NCI-H345 (cell line): ENCODE data around the gene FOXA3.

Experiments
- DNase-seq: peaks from one replicate; lab custom pipeline; 2025; lab: John Stamatoyannopoulos, UW

The FOXA3 gene

DNA sequence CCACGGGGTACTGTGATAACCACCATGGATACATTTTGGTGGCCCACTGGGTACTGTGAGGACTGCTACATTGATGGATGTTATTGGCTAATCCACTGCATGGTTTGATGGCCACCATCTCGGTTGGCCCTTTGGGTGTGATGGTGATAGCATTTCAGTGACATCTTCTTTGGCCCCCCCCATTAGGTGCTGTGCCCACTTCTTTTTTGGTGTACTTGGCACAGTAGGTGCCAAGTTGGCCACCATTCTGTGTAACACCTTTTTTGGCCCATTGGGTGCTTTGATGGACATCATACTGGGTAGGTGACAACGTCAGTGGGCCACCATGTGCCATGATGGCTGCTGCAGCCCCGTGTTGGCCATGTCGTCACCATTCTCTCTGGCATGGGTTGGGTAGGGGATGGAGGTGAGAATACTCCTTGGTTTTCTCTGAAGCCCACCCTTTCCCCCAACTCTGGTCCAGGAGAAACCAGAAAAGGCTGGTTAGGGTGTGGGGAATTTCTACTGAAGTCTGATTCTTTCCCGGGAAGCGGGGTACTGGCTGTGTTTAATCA, 9.2 kb downstream of the FOXA3 start:
- no peak for DNase-seq

DNA sequence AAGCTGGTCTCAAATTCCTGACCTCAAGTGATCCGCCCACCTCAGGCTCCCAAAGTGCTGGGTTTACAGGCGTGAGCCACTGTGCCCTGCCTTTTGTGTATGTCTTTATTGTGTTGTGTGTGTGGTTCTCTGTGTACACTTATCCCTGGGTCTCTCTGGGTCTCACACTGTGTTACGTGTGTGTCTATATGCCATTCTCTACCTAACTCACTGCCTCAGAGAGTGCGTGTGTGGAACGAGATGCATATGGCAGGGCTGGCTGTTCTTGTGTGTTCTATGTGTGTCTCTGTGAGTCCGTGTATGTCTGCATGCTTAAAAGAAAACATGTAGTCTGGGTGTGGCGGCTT, 10.5 kb downstream of the FOXA3 start:
- DNase-seq: no peak

DNA sequence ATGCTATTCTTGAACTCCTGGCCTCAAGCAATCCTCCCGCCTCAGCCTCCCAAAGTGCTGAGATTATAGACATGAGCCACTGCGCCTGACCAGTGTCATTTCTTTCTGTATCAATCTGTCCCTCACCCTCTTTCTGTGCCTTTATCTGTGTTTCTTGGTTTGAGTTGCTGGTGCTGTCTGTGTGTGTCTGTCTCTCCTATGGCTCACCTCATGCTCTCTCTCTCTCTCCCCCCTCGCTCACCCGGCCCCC, 12.0 kb downstream of the FOXA3 start:
- no peak for DNase-seq

DNA sequence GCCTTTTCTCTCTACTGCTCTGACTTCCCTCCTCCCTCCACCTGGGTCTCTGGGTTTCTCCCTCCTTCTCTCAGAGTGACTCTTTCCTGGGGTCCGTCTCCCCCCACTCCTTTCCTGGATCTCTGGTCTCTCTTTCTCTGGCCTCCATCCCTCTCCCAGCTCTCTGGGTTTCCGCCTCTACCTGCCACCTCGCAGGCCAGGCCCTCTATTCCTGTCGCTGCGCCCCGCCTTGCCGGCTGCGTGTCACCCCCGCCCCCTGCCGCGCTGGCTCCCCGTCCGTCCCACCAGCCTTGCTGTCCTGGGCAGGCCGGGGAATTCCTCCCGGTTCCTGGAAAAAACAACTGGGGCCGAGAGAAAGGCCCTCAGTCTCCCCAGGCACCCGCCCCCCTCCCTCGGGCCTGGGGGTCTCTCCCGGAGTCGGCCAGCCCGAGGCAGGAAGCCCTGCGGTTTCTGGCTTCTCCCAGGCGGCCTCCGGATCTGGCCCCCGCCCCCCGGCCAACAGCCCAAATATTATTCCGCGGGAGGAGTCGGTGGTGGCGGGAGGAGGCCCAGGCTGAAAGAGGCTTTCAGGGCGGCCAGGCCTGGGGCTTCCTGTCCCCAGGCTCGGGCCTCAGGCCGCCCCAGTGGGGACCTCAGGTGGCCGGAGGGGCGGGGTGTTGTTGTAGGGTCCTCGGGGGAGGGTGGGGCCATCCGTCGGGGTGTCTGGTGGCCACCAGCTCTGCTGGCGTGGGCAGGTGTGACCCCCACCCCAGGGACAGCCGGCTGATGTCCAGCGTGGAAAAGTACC, 12.5 kb downstream of the FOXA3 start:
- no peak for DNase-seq

DNA sequence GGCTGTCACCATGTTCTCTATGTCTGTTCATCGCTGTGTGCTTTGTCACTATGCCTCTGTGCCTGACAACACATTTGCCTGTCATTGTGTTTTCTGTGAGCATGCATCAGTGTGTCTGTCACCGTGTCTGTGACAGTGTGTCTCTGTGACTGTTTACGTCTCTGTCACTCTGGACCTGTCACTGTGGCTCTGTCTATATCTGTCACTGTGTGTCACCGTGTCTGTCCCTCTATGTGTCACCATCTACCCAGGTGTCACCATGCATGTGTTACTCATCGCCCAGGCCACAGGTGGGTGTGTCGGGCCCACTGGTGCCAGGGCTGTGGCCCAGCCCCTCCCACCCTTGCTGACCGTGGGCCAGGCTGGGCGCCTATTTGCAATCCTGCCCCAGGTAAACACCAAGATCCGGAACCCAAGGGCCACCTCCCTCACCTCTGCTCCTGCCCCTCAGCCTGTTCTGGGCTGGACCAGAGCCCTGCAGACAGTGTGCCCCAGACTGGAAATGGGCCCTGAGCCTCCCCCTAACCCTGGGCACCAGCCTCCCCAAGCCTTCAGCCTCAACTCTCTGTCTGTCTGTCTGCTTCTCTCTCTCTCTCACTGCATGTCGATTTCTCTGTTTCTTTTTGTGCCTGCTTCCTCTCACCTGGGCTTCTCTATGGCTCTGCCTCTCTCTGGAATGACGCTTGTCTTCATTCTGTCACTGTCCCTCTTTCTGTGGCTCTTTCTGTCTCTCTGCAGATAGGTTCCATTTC, 14.1 kb downstream of the FOXA3 start:
- DNase-seq: no peak

DNA sequence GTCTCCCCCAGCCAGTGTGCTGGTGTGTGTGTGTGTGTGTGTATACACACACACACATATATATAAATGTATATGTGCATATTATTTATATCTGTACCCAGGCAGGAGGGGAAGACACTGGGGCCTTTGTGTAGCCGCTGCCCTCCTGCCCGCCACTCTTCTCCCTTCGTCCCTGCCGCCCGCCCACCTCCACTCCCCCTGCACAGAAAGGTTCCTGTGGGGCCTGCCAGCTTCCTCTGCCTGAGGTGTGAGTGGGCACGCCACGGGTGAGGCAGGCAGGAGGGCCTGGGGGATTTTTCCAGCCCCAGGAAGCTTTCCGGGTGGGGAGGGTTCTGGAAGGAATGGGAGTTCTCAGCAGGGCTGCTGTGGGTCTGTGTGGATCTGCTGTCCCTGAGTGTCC, 14.9 kb downstream of the FOXA3 start:
- DNase-seq: no peak

DNA sequence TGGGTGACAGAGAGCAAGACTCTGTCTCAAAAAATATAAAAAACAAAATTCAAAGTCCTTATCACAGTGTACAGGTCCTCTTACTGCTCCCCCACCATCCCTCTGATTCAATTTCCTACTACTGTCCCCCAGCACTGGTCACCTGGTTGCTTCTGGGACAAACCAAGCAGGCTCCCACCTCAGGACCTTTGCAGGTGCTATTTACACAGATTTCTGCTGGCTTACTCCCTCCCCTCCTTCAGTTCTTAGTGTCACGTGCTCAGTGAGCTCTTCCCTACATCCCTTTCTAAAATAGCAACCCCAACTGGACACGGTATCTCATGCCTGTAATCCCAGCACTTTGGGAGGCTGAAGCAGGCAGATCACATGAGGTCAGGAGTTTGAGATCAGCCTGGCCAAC, 15.8 kb downstream of the FOXA3 start:
- DNase-seq: no peak

DNA sequence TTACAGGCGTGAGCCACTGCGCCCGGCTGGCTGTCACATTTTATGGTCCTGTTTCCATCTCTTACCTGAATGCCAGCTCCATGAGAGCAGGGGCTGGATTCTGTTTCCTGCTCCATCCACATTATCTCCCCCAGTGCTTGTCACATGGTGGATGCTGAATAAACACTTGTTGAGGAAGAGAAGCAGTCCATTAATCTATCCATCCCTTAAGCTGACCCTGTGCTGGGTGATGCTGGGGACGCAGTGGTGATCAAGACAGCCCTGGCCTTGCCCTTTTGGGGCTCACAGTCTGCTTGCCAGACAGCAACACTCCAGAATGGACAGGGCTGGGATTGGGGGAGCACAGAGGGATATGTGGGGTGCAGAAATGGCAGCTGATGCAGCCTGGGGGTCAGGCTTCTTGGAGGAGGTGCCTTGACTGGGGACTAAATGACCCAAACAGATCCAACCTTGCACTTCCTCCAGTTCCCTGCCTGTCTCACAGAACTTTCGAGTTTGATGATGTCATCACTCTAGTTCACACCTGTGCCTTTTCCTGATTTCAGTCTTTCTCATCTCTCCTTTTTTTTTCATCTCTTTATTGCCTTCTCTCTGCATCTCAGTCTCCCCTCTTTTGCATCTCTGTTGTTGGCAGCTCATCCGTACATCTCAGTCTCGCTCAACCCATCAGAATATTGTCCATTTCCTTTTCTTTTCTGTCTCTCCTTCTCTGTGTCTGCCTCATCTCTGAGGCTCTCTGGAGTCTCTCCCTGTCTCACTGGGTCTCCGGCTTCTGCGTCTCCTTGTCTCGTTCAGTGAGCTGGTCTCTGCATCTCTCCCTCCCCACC, 17.2 kb downstream of the FOXA3 start:
- no peak for DNase-seq

DNA sequence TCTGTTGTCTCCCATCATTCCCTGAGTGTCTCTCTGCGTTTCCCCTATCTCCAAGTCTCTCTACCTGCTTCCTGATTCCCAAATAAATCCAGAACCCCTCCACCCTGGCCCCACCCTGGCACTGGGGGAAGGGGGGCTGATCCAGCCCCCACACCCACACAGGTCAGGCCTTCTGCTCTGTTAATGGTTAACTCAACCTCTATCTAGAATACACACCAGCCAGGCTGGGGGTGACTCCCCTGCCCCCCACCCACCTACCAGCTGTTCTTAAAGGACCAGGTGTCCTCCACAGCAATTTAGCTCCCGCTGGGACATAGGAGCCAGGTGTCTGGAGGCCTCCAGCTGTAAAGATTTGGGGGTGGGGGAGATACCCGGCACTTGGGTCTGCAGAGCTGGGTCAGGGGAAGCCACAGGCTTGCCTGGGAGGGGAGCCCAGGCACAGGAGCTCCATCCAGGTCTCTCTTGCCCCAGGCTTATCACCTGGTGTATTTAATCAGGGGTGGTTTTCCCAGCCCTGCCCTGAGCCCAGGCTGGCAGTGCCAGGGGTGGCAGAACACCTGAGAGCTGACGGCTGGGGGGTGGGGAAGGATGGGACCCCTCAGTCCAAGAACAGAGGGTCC, 17.9 kb downstream of the FOXA3 start:
- no peak for DNase-seq

DNA sequence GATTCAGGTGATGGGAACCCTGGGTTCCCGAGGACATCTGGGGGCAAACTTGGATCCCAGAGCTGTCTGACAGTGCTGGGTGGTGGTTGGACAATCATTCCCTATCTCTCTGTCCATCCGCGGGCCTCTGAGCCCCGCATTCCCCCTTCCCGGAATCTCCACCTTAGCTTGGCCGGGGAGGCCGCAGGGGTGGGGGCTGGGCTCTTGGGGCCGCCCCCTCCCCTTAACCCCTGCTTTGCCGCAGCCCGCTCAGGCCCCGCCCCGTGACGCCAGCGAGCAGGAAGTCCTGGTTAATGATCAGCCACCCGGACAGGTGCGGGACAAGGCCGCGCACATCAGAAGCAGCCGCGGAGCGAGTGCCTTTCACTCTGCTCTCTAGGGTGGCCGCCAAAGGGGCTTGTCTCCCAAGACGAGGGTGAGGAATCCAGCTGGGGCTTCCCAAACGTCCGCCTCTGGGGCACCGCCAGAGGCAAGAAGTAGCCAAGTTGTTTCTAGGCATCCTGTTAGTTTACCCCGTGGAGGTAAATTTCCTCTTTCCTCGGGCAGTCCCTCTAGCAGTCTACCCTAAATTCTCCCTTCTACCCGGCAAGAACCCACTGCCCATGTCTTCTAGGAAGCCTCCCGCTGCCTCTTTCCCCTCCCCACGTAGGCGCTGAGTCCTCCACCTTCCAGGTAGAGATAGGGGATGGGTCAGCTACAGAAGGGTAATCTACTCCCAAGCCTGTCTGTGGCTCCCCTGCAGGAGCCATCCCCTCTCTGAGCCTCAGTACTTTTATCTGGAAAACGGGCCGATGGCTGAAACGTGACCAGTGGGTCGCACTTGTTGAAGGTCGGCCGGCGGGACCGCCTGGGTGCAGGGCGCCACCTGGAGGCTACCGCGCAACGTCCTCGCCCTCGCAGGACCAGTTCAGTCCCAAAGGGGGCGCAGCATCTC, 18.8 kb downstream of the FOXA3 start:
- DNase-seq: peak; percentile 5

DNA sequence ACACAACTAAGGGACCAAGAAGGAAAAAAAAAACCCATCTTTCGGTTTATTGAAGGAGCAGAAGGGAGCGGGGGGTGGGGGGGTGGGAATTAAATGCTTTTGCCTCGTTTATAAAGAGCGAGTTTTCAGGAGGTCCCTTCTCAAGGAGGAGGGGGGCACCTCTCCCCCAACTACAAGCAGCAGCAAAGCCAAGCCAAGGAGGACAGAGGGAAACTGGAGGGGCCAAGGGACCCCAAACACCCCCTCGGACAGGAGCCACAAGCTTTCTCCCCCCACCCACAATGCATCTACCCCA, 19.4 kb downstream of the FOXA3 start:
- no peak for DNase-seq

DNA sequence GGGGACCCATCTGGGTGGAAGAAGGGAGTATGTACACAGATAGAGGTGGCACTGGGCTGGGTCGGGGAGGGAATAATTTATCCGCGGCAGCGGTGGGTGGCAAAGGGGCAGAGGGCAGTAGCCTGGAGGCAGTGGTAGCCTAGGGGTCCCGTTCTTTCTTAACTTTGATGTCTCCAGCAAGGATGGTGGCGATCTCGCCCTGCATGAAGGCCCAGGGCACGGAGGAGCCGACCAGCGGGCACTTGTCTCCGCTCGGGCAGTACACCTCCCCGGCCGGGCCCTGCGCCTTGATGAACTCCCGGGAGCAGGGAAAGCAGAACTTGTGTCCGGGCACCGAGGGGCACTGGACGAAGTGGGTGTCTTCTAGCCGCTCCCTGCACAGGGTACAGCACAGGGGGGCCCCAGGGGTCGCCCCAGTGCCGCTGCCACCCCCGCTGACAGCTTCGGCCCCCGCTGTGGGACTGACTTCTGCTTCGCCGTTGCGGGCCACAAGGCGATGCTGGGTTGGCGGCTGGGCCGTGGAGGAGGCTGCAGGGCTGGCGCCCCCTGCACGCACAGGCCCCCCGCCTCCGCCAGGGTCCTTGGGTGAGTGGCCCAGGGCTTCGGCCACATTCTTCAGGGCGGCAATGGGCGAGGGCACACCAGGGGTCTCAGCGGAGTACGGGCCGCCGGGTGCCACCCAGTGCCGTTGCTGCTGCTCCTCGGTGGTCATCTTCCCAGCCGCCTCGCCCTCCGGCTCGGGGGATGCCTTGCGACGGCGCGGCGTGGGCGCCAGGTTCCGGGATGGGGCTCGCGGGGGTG, 20.0 kb downstream of the FOXA3 start:
- DNase-seq: no peak

DNA sequence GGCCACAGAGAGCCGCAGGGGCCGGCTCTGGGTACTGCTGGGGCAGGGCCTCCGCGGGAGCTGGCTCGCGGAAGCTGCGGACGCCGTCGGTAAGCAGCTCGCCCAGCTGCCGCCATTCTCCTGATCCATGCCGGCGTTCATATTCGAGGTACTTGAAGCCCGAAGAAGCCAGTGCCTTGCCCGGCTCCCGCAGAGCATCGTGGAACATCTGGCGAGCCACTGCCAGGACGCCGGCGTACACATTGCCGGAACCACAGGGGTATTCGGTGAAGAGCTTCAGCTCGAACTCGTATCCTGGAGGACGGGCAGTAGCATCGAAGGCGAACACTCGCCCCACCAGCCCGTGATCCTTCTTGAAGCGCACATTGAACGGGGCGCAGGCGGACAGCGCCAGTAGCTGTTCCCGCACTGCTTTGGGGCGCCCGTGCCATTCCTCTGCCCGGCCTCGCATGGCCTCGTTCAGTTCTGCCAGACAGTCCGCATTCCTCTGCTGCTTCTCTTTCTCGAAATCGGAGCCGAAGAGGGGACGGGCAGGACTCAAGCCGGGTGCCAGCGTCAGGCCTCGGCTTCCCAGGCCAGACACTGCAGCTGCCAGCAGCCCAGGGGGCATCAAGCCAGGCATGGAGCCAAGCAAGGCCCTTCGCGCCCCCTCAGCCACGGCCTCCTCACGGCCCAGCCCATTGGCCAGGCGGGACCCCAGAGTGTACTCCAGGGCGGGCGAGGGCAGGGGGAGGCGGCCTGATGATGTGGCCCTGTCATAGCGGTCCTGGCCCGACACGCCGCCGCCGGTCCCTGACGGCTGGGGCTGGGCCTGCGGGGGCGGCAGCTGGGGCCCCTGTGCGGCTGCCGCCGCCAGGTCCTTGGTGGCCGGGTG, 20.8 kb downstream of the FOXA3 start:
- DNase-seq: no peak

DNA sequence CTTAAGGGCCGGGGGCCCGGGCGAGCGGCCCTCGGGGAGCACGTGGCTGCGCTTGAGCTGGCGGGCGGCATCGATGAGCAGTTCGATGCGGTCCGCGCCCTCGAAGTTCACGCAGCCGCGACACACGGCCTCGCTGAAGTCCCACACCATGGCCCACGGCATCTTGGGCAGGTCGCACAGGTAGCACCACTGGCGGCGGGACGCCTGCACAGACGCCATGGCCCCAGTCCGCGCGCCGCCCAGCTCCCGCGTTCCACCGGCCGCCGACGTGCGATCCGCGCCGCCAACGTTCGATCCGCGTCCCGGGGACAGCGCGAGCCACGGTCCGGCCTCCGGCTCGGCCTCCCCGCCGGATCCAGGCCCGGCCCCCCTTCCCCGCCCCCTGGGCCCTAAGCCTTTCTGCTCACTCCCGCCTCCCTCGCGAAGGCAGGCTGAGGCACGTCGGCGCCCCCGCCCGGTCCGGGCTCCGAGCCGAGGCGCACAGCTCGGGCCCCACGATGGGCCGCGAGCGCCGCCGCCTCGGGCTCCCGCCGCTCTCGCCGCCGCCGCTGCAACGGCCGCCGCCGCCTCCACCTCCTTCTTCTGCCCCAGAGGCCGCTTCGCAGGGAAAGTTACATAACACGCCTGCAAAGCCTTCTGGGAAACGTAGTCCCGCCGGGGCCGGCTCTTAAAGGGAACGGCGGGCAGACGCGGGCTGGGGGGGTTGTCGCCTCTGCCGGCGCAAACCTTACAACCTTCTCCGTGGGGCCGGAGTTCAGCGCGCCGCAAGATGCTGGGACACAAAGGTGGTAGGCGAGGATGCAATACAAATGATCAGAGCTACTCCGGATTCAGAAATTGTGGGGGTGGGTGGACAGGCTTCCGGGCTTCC, 21.7 kb downstream of the FOXA3 start, which contains the start of gene IRF2BP1:
Gene IRF2BP1 (minus strand): TSS at position 586 of the 871 bp plus-strand sequence. CDS start 367 bp downstream, at position 219.
- DNase-seq: peak; percentile 86

DNA sequence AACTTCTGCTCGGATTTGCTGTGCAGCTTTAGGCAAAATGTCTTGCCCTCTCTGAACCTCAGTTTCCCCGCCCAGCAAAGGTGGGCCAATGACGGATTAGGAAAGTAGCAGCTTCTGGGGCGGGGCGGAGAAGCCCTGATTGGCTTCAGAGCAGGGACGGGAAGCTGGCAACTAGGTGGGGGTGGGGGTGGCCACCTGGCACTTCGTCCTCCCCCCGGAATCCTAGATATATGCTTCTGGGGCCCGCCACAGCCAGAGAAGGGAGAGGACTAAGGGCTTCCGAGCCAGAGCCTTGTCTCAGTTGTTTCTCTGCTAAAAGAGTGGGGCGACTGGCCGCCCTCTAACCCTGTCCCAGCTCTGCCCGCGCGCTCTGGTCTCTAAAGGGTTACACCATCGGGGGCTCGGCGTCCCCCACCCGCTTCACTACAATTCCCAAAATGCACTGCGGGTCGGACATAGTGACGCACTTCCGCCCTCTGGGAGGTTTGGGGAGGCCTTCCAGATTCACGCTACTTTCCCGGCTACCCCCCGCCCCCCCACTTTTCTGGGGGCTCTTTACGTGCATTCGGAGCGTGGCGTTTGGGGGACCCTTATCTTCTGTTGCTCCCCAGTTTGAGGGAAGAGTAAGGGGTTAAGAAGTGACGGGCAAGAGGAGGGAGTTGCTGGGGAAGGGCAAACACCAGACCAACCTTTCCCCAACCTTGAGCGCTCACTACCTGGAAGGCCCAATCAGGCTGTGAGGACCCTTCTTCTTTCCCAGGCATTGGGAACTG, 22.5 kb downstream of the FOXA3 start:
- DNase-seq: peak; percentile 87

DNA sequence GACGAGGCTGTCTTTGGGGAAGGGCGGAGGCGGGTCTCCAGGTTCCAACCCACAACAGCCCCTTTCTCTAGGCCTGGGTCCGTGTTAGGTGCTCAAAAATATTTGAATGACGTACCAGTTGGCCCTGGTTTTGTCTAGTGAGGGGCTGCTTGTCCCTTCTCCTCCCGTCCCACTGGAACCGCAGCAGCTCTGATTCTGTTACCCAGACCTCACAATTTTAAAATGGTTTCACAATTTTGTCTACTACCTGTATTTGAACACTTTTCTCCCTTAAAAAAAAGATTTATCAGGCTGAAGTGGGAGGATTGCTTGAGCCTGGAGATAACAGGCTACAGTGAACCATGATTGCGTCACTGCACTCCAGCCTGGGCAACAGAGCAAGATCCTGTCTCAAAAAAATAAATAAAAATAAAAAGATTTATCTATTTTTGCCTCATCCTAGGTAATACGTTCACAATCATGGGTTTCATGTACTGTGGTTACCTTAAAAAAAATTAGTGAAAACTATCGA, 23.1 kb downstream of the FOXA3 start:
- no peak for DNase-seq

DNA sequence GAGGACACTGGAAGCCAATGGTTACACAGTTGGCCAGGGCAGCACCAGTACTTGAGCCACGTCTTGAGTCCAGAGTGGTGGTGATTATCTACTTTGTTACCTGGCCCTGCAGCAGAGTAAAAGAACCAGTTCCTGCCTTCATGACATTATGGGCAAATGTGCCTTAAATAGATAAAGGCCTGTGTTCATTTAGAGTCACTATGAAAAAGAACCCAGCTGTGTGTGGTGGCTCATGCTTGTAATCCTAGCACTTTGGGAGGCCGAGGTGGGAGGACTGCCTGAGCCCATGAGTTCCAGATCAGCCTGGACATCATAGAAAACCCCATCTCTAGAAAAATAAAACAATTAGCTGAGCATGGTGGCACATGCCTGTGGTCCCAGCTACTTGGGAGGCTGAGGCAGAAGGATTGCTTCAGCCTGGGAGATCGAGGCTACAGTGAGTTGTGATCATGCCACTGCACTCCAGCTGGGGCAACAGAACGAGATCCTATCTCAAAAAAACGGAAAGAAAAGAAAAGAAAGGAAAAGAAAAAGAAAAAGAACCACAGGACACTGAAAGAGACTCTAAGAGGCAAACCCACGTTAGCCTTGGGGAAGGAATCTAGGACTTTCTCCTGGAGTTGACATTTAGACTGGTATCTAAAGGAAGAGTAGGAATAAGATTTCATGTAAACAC, 25.2 kb downstream of the FOXA3 start:
- DNase-seq: no peak
